22Rv1 (cell line): ENCODE measurements around the gene TET2.

Experiments
- CTCF ChIP-seq: fragments of 450-650 bp; IDR thresholded peaks from 2 replicates; pipeline ENCODE4 v1.5.1; 2017; ENCODE audit warnings: mild to moderate bottlenecking
- ZFX ChIP-seq: fragments of 450-650 bp; IDR thresholded peaks from 2 replicates; pipeline ENCODE4 v1.6.1; 2017; ENCODE audit warnings: antibody characterized with exemption, borderline replicate concordance

GRCh38 chr4:105148776-105149175 lies 2.1 kb downstream of the TET2 start:
- TF ChIP-seq CTCF (no peak), ZFX (no peak)
